MM.1S (cell line): Measurements from ENCODE around the gene TMEM59.
"Not testable (repeated sequence)": the region's sequence is repeated elsewhere in the genome, so short reads cannot be mapped to it uniquely, and the experiment has no call there.

Experiments used
- EZH2 ChIP-seq: fragments of 300-600 bp; sonication (generic); optimal IDR thresholded peaks from 2 replicates; pipeline ENCODE3; 2017; ENCODE audit warnings: low read depth, mild to moderate bottlenecking, antibody characterized with exemption, low read length, mixed read lengths
- TF ChIP-seq, protein P1 (sequence below): fragments of 300-600 bp; sonication (generic); IDR thresholded peaks from 2 replicates; pipeline ENCODE4 v1.5.1; 2016; ENCODE audit warnings: antibody characterized with exemption, low read length, mixed read lengths

GRCh38 chr1:54024811-54025210, 28.2 kb downstream of the TMEM59 start:
- not testable (repeated sequence) for TF ChIP-seq EZH2
- TF ChIP-seq, protein P1, sequence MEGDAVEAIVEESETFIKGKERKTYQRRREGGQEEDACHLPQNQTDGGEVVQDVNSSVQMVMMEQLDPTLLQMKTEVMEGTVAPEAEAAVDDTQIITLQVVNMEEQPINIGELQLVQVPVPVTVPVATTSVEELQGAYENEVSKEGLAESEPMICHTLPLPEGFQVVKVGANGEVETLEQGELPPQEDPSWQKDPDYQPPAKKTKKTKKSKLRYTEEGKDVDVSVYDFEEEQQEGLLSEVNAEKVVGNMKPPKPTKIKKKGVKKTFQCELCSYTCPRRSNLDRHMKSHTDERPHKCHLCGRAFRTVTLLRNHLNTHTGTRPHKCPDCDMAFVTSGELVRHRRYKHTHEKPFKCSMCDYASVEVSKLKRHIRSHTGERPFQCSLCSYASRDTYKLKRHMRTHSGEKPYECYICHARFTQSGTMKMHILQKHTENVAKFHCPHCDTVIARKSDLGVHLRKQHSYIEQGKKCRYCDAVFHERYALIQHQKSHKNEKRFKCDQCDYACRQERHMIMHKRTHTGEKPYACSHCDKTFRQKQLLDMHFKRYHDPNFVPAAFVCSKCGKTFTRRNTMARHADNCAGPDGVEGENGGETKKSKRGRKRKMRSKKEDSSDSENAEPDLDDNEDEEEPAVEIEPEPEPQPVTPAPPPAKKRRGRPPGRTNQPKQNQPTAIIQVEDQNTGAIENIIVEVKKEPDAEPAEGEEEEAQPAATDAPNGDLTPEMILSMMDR, result not testable (repeated sequence)
